Measurements from ENCODE around the gene FGD5. TPM values are rescaled to one million over a fixed set of nuclear protein-coding genes. Genes with fewer than 3 reads are reported as not detected.

The FGD5 gene
- polyA plus RNA-seq, 3 donors = 0.03 TPM; not detected in 2

- Mint-ChIP-seq H3K36me3 (no peaks in the 10 kb centered on the region), H3K27me3 (ENCODE audit: low read depth in 3 of 3) (peaks cover 0 to 6% (median 2%) of the 10 kb centered on the region in 3 donors), H3K9me3 (no peaks in the 10 kb centered on the region), H3K4me3 (no peak overlapping the region), H3K27ac (no peak overlapping the region), H3K4me1 (no peaks in the 10 kb centered on the region)
- no peak overlapping the region for H3K4me3 ChIP-seq (replicated peaks in 1 of 3; ENCODE audit: low read depth in 2 of 3, low read length in 3 of 3)
- no peaks in the 10 kb centered on the region for H3K9me3 ChIP-seq (replicated peaks in 1 of 2; ENCODE audit: control insufficient read depth in 1 of 2, insufficient read depth in 1 of 2, low read length in 2 of 2)
- no peaks in the 10 kb centered on the region for H3K27me3 ChIP-seq (ENCODE audit: control insufficient read depth in 2 of 2, insufficient read depth in 2 of 2, low read length in 2 of 2)
- H3K4me2 ChIP-seq (replicated peaks; ENCODE audit: extremely low read depth, low read length, poor library complexity, severe bottlenecking) = no peak overlapping the region
- H2AFZ ChIP-seq (ENCODE audit: insufficient read depth, low read depth, low read length, poor library complexity, severe bottlenecking) = no peak overlapping the region
- H4K20me1 ChIP-seq (ENCODE audit: insufficient read depth, low read length) = no peaks in the 10 kb centered on the region
- no peak for TF ChIP-seq CTCF (IDR thresholded peaks at IDR 0.05)
- no peaks in the 10 kb centered on the region for H3K4me1 ChIP-seq (ENCODE audit: control insufficient read depth in 1 of 2, insufficient read depth in 2 of 2, low read length in 2 of 2)
- H3K9ac ChIP-seq (ENCODE audit: insufficient read depth, low read length, poor library complexity, severe bottlenecking) = no peak overlapping the region
- intact Hi-C loops (cut with micrococcal nuclease) = loop anchor here (2.0 to 10.0 kb wide), 4 partner anchors 126 to 288 kb away; no protein-coding TSS in a partner anchor
- no peak for DNase-seq
- 100% methylated on average over 2 of the region's 5 CpGs for WGBS (ENCODE audit: insufficient coverage)
- H3K79me2 ChIP-seq (ENCODE audit: insufficient read depth, low read length) = no peaks in the 10 kb centered on the region
- H3K36me3 ChIP-seq (replicated peaks in 1 of 2; ENCODE audit: control insufficient read depth in 1 of 2, insufficient read depth in 2 of 2, low read length in 2 of 2) = no peaks in the 10 kb centered on the region
- H3K27ac ChIP-seq (ENCODE audit: low read depth in 1 of 2, low read length in 2 of 2) = no peak overlapping the region
Observed at GRCh38 chr3:14920536-14920935, 101.8 kb downstream of the FGD5 start.

GRCh38 chr3:14921034-14921616, 102.4 kb downstream of the FGD5 start:
- Histone ChIP-seq H3K4me3 (replicated peaks in 1 of 3; ENCODE audit: low read depth in 2 of 3, low read length in 3 of 3) (no peak overlapping the region), H4K20me1 (ENCODE audit: insufficient read depth, low read length) (no peaks in the 10 kb centered on the region), H3K4me2 (replicated peaks; ENCODE audit: extremely low read depth, low read length, poor library complexity, severe bottlenecking) (no peak overlapping the region), H3K4me1 (ENCODE audit: control insufficient read depth in 1 of 2, insufficient read depth in 2 of 2, low read length in 2 of 2) (no peaks in the 10 kb centered on the region), H3K27me3 (ENCODE audit: control insufficient read depth in 2 of 2, insufficient read depth in 2 of 2, low read length in 2 of 2) (no peaks in the 10 kb centered on the region), H3K27ac (ENCODE audit: low read depth in 1 of 2, low read length in 2 of 2) (no peak overlapping the region), H3K79me2 (ENCODE audit: insufficient read depth, low read length) (no peaks in the 10 kb centered on the region), H3K36me3 (replicated peaks in 1 of 2; ENCODE audit: control insufficient read depth in 1 of 2, insufficient read depth in 2 of 2, low read length in 2 of 2) (no peaks in the 10 kb centered on the region), H3K9me3 (replicated peaks in 1 of 2; ENCODE audit: control insufficient read depth in 1 of 2, insufficient read depth in 1 of 2, low read length in 2 of 2) (no peaks in the 10 kb centered on the region), H3K9ac (ENCODE audit: insufficient read depth, low read length, poor library complexity, severe bottlenecking) (no peak overlapping the region), H2AFZ (ENCODE audit: insufficient read depth, low read depth, low read length, poor library complexity, severe bottlenecking) (no peak overlapping the region)
- 16% methylated on average over 9 of the region's 10 CpGs for WGBS (ENCODE audit: insufficient coverage)
- Mint-ChIP-seq H3K27me3 (ENCODE audit: low read depth in 3 of 3) (peaks cover 0 to 6% (median 2%) of the 10 kb centered on the region in 3 donors), H3K4me3 (no peak overlapping the region), H3K36me3 (no peaks in the 10 kb centered on the region), H3K4me1 (no peaks in the 10 kb centered on the region), H3K9me3 (no peaks in the 10 kb centered on the region), H3K27ac (no peak overlapping the region)
- TF ChIP-seq CTCF (IDR thresholded peaks at IDR 0.05) = peak; percentile 99
- DNase-seq = peak; percentile 58 to 74 (median 71)
- intact Hi-C loops (cut with micrococcal nuclease) = loop anchor here (2.0 to 10.0 kb wide), 4 partner anchors 126 to 288 kb away; no protein-coding TSS in a partner anchor
